Ishikawa (cell line): Measurements from ENCODE around the gene CAMK1D.

Experiments
- CEBPB ChIP-seq: IDR thresholded peaks from 2 replicates; pipeline ENCODE4 v1.6.1; 2012
- CREB1 ChIP-seq: IDR thresholded peaks from 2 replicates; pipeline ENCODE4 v1.6.1; 2012; ENCODE audit warnings: low read depth
- EGR1 ChIP-seq: IDR thresholded peaks from 2 replicates; pipeline ENCODE4 v1.6.1; 2012
- EP300 ChIP-seq: IDR thresholded peaks from 2 replicates; pipeline ENCODE4 v1.6.1; 2012; ENCODE audit warnings: borderline replicate concordance
- FOXM1 ChIP-seq: IDR thresholded peaks from 2 replicates; pipeline ENCODE4 v1.6.1; 2012; ENCODE audit warnings: low read depth, borderline replicate concordance
- MAX ChIP-seq: IDR thresholded peaks from 2 replicates; pipeline ENCODE4 v1.6.1; 2012
- NFIC ChIP-seq: IDR thresholded peaks from 2 replicates; pipeline ENCODE4 v1.6.1; 2012
- RAD21 ChIP-seq: IDR thresholded peaks from 2 replicates; pipeline ENCODE4 v1.6.1; 2012; ENCODE audit warnings: low read depth
- REST ChIP-seq: IDR thresholded peaks from 2 replicates; pipeline ENCODE4 v1.6.1; 2012; ENCODE audit warnings: low read depth, mild to moderate bottlenecking
- TAF1 ChIP-seq: IDR thresholded peaks from 2 replicates; pipeline ENCODE4 v1.6.1; 2012; ENCODE audit warnings: low read depth, mild to moderate bottlenecking
- TCF12 ChIP-seq: IDR thresholded peaks from 2 replicates; pipeline ENCODE4 v1.6.1; 2012; ENCODE audit warnings: low read depth
- TEAD4 ChIP-seq: IDR thresholded peaks from 2 replicates; pipeline ENCODE4 v1.6.1; 2012
- USF1 ChIP-seq: IDR thresholded peaks from 2 replicates; pipeline ENCODE4 v1.6.1; 2012
- YY1 ChIP-seq: IDR thresholded peaks from 2 replicates; pipeline ENCODE4 v1.6.1; 2012; ENCODE audit warnings: low read depth
- ZBTB7A ChIP-seq: IDR thresholded peaks from 2 replicates; pipeline ENCODE4 v1.6.1; 2012; ENCODE audit warnings: low read depth

The CAMK1D gene

GRCh38 chr10:12445701-12446334, 96.5 kb downstream of the CAMK1D start:
- TF ChIP-seq EGR1 (no peak), TAF1 (no peak), CEBPB (no peak), TEAD4 (no peak), FOXM1 (no peak), USF1 (no peak), EP300 (no peak), TCF12 (no peak), NFIC (no peak), CREB1 (no peak)

GRCh38 chr10:12448340-12448728, 99.0 kb downstream of the CAMK1D start:
- TF ChIP-seq YY1 = no peak
- TF ChIP-seq TAF1 = no peak
- no peak for TF ChIP-seq EP300
- TF ChIP-seq NFIC = no peak
- TF ChIP-seq TCF12 = no peak
- no peak for TF ChIP-seq ZBTB7A
- no peak for TF ChIP-seq RAD21
- TF ChIP-seq CREB1 = no peak
- TF ChIP-seq USF1 = no peak
- no peak for TF ChIP-seq FOXM1
- no peak for TF ChIP-seq EGR1

GRCh38 chr10:12448729-12449391, 99.5 kb downstream of the CAMK1D start:
- TF ChIP-seq TCF12 (no peak), EP300 (no peak), TEAD4 (no peak), REST (no peak), TAF1 (no peak), ZBTB7A (no peak), FOXM1 (no peak), RAD21 (no peak), MAX (no peak), YY1 (no peak), USF1 (no peak), CEBPB (no peak), NFIC (no peak)

- TF ChIP-seq ZBTB7A (no peak), EGR1 (no peak), FOXM1 (no peak), TEAD4 (no peak), NFIC (no peak), TAF1 (no peak), MAX (no peak), REST (no peak), EP300 (no peak), YY1 (no peak), CEBPB (no peak), TCF12 (no peak), USF1 (no peak), RAD21 (no peak), CREB1 (no peak)
These were observed 106.0 kb downstream of the CAMK1D start for GRCh38 chr10:12455318-12455717.

GRCh38 chr10:12455766-12456165, 106.4 kb downstream of the CAMK1D start:
- no peak for TF ChIP-seq EGR1
- TF ChIP-seq CEBPB = no peak
- TF ChIP-seq TEAD4 = no peak
- TF ChIP-seq RAD21 = no peak
- TF ChIP-seq NFIC = no peak
- no peak for TF ChIP-seq ZBTB7A
- TF ChIP-seq MAX = no peak
- TF ChIP-seq CREB1 = no peak
- TF ChIP-seq TAF1 = no peak
- TF ChIP-seq YY1 = no peak
